Measurements from ENCODE around the gene TTPAL. TPM values are rescaled to one million over a fixed set of nuclear protein-coding genes. Genes with fewer than 3 reads are reported as not detected.

The TTPAL gene
- total and polyA plus RNA-seq, 9 of the 15 experiments (the other 6 are each of a cell fraction or from before 2014, with no cell fraction given) = 1.1 to 7.0 (median 2.6) TPM

DNA sequence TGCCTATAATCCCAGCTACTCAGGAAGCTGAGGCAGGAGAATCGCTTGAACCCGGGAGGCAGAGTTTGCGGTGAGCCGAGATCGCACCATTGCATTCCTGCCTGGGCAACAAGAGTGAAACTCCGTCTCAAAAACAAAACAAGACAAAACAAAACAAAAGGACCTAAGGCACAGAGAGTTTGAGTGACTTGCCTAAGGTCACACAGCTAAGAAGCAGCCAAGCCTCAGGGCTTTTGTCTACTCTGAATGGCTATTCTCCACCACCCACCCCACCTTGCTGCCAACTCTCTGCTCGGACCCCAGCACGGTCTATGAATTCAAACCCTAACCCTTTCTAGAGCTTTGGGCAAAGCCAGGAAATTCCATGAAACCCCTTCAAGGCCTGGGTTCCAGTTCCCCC lies 19.1 kb upstream of the TTPAL start:
- no TSS peak for BruUV-seq (replicated peaks)
- Histone ChIP-seq H3K9ac (ENCODE audit: insufficient read depth in 1 of 2, low read depth in 2 of 2, low read length in 2 of 2) (no peak overlapping the region), H3K9me3 (replicated peaks; ENCODE audit: control insufficient read depth, insufficient read depth, low read depth, low read length) (no peaks in the 10 kb centered on the region), H2AFZ (ENCODE audit: low read depth, low read length) (no peak overlapping the region), H3K27me3 (ENCODE audit: control insufficient read depth in 2 of 2, insufficient read depth in 2 of 2, low read length in 2 of 2) (peaks cover 3 to 14% of the 10 kb centered on the region in 2 experiments; a peak in 4 of 5 replicates), H3K4me3 (no peak overlapping the region), H3K79me2 (ENCODE audit: control insufficient read depth, insufficient read depth, low read length) (no peaks in the 10 kb centered on the region), H3K4me2 (ENCODE audit: insufficient read depth, low read length) (no peak overlapping the region), H3K36me3 (ENCODE audit: control insufficient read depth, insufficient read depth, low read length) (no peaks in the 10 kb centered on the region), H3K27ac (ENCODE audit: extremely low read depth, low read depth, low read length) (no peak overlapping the region), H3K4me1 (replicated peaks in 1 of 2; ENCODE audit: control insufficient read depth in 2 of 2, insufficient read depth in 2 of 2, low read length in 2 of 2) (peaks cover 0 to 8% of the 10 kb centered on the region in 2 experiments; a peak in 2 of 5 replicates), H4K20me1 (replicated peaks; ENCODE audit: control insufficient read depth, insufficient read depth, low read length) (no peaks in the 10 kb centered on the region), H3K9me1 (ENCODE audit: control insufficient read depth, insufficient read depth, low read length) (no peaks in the 10 kb centered on the region)
- ChIA-PET CTCF (ENCODE audit: low intra/inter-chr PET ratio) (interaction anchor here (1.0 kb wide), 1 partner anchor 242 kb away, joined by 3 read pairs; no protein-coding TSS in a partner anchor), POLR2A (interaction anchor here (1.2 to 2.3 kb wide), 2 partner anchors 13 to 19 kb away, joined by 4 to 6 read pairs; partner anchors contain the start of gene TTPAL)
- 56% methylated on average over 8 of the region's 8 CpGs for WGBS (ENCODE audit: insufficient coverage, low coverage, missing lambda C conversion rate)
- in situ Hi-C loops (cut with MboI) (no loop called here), intact Hi-C loops (cut with micrococcal nuclease) (no loop called here)
- no peak for ATAC-seq
- FAIRE-seq = no peak
- DNase-seq (ENCODE audit: extremely low read depth in 1 of 4, low spot score in 3 of 4) = no peak
- peak; percentile 61 for TF ChIP-seq RBM25 (IDR thresholded peaks at IDR 0.05; ENCODE audit: low read depth, low read length, severe bottlenecking)
- no peak for TF ChIP-seq BRF1 (IDR thresholded peaks at IDR 0.05; ENCODE audit: borderline replicate concordance, extremely low read depth, insufficient read length)
- no peak for TF ChIP-seq HEY1 (CRISPR knock-in tag; IDR thresholded peaks at IDR 0.05; ENCODE audit: borderline replicate concordance)
- TF ChIP-seq, protein P1, sequence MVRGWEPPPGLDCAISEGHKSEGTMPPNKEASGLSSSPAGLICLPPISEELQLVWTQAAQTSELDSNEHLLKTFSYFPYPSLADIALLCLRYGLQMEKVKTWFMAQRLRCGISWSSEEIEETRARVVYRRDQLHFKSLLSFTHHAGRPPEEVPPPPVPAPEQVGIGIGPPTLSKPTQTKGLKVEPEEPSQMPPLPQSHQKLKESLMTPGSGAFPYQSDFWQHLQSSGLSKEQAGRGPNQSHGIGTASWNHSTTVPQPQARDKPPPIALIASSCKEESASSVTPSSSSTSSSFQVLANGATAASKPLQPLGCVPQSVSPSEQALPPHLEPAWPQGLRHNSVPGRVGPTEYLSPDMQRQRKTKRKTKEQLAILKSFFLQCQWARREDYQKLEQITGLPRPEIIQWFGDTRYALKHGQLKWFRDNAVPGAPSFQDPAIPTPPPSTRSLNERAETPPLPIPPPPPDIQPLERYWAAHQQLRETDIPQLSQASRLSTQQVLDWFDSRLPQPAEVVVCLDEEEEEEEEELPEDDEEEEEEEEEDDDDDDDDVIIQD (CRISPR knock-in tag; IDR thresholded peaks at IDR 0.05) = no peak
- no peak for TF ChIP-seq RFX7 (CRISPR knock-in tag; IDR thresholded peaks at IDR 0.05)
- peak; percentile 61; the same call in 1 of the 2 replicates for TF ChIP-seq SMARCA5 (IDR thresholded peaks at IDR 0.05)
- no peak for TF ChIP-seq SRSF1 (IDR thresholded peaks at IDR 0.05; ENCODE audit: low read depth, low read length)
- TF ChIP-seq SMARCE1 (IDR thresholded peaks at IDR 0.05) = no peak
- no peak for TF ChIP-seq ZNF134 (CRISPR knock-in tag; conservative IDR thresholded peaks at IDR 0.05)
- TF ChIP-seq GATAD2B (IDR thresholded peaks at IDR 0.05; ENCODE audit: borderline replicate concordance) = no peak
- no peak for TF ChIP-seq SMARCB1 (IDR thresholded peaks at IDR 0.05; ENCODE audit: insufficient read length, low read depth)
- no peak for TF ChIP-seq NFYB (IDR thresholded peaks at IDR 0.05; ENCODE audit: extremely low read depth, insufficient read length)
- no peak for TF ChIP-seq ETV6 (IDR thresholded peaks at IDR 0.05; ENCODE audit: borderline replicate concordance in 1 of 2, low read depth in 2 of 2, low read length in 1 of 2)
- no peak for TF ChIP-seq ETV6 (CRISPR knock-in tag; IDR thresholded peaks at IDR 0.05; ENCODE audit: borderline replicate concordance)
- no peak for TF ChIP-seq NCOR1 (IDR thresholded peaks at IDR 0.05)
- TF ChIP-seq GABPB1 (CRISPR knock-in tag; IDR thresholded peaks at IDR 0.05) = no peak
- no peak for TF ChIP-seq ILK (tag; IDR thresholded peaks at IDR 0.05; ENCODE audit: borderline replicate concordance, low read depth)
- TF ChIP-seq, protein P2, sequence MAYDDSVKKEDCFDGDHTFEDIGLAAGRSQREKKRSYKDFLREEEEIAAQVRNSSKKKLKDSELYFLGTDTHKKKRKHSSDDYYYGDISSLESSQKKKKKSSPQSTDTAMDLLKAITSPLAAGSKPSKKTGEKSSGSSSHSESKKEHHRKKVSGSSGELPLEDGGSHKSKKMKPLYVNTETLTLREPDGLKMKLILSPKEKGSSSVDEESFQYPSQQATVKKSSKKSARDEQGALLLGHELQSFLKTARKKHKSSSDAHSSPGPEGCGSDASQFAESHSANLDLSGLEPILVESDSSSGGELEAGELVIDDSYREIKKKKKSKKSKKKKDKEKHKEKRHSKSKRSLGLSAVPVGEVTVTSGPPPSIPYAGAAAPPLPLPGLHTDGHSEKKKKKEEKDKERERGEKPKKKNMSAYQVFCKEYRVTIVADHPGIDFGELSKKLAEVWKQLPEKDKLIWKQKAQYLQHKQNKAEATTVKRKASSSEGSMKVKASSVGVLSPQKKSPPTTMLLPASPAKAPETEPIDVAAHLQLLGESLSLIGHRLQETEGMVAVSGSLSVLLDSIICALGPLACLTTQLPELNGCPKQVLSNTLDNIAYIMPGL (CRISPR knock-in tag; IDR thresholded peaks at IDR 0.05) = no peak
- no peak for TF ChIP-seq STAG1 (CRISPR knock-in tag; IDR thresholded peaks at IDR 0.05; ENCODE audit: borderline replicate concordance)
- TF ChIP-seq ZFP36 (IDR thresholded peaks at IDR 0.05; ENCODE audit: low read depth, low read length, partially characterized antibody) = peak; percentile 81
- no peak for TF ChIP-seq CEBPG (CRISPR knock-in tag; IDR thresholded peaks at IDR 0.05)
- TF ChIP-seq CEBPG (tag; conservative IDR thresholded peaks at IDR 0.05 in 1 of 2, IDR thresholded peaks at IDR 0.05 in 1 of 2) = no peak
- peak; percentile 77; the same call in 1 of the 2 replicates for TF ChIP-seq BCOR (IDR thresholded peaks at IDR 0.05)

Data from K562 (cell line).